Liver (tissue), 9 donors: ENCODE results near the gene WDR17. TPM values are rescaled to one million over a fixed set of nuclear protein-coding genes. Genes with fewer than 3 reads are reported as not detected.

Source experiments
- DNase-seq: peaks from one replicate; pipeline ENCODE4 v3.0.0-alpha.2; 2017; ENCODE audit warnings: low spot score
- H3K27ac ChIP-seq, 2 donors: one replicate each; pipeline ENCODE4 v1.7.0; 2013; ENCODE audit warnings: inconsistent platforms in 2 of 2, low read length in 2 of 2, control low read depth in 1 of 2, low read depth in 1 of 2, mild to moderate bottlenecking in 1 of 2
- H3K27me3 ChIP-seq, 4 donors: one replicate each; pipeline versions ENCODE4 v1.6.1 to v1.7.0; 2013; ENCODE audit warnings: low read length in 3 of 4, inconsistent platforms in 1 of 4, mild to moderate bottlenecking in 1 of 4, moderate library complexity in 1 of 4; ENCODE audit not compliant: control insufficient read depth in 4 of 4, insufficient read depth in 4 of 4
- H3K36me3 ChIP-seq, 4 donors: one replicate each; pipeline versions ENCODE4 v1.6.1 to v1.7.0; 2013; ENCODE audit warnings: low read length in 3 of 4, mild to moderate bottlenecking in 3 of 4, low read depth in 1 of 4, moderate library complexity in 1 of 4; ENCODE audit not compliant: control insufficient read depth in 4 of 4, insufficient read depth in 3 of 4
- H3K4me1 ChIP-seq, 4 donors: one replicate each; pipeline versions ENCODE4 v1.6.1 to v1.7.0; 2013; ENCODE audit warnings: low read length in 3 of 4, mild to moderate bottlenecking in 3 of 4, moderate library complexity in 1 of 4; ENCODE audit not compliant: control insufficient read depth in 4 of 4, insufficient read depth in 4 of 4
- H3K4me3 ChIP-seq, 3 donors: one replicate each; pipeline versions ENCODE4 v1.6.1 to v1.7.0; 2013; ENCODE audit warnings: low read length in 3 of 3, control low read depth in 1 of 3, low read depth in 1 of 3, mild to moderate bottlenecking in 1 of 3
- H3K9ac ChIP-seq, 2 donors: one replicate each; pipeline ENCODE4 v1.7.0; 2013; ENCODE audit warnings: low read length in 2 of 2, mild to moderate bottlenecking in 2 of 2, moderate library complexity in 2 of 2, control low read depth in 1 of 2, low read depth in 1 of 2
- H3K9me3 ChIP-seq, 4 donors: one replicate each; pipeline versions ENCODE4 v1.6.1 to v1.7.0; 2013; ENCODE audit warnings: low read length in 3 of 4; ENCODE audit not compliant: control insufficient read depth in 4 of 4
- EGR1 ChIP-seq, 2 donors: IDR thresholded peaks; 2 replicates each; pipeline ENCODE4 v1.6.1; 2016 to 2018; ENCODE audit warnings: antibody characterized with exemption in 2 of 2, low read depth in 2 of 2
- FOXA1 ChIP-seq: IDR thresholded peaks from 2 replicates; pipeline ENCODE4 v1.6.1; 2016; ENCODE audit warnings: antibody characterized with exemption
- FOXA2 ChIP-seq: IDR thresholded peaks from 2 replicates; pipeline ENCODE4 v1.6.1; 2016; ENCODE audit warnings: antibody characterized with exemption
- GABPA ChIP-seq, 2 donors: IDR thresholded peaks in 1 of 2; conservative IDR thresholded peaks in 1 of 2; 2 replicates each; pipeline ENCODE4 v1.6.1; 2016; ENCODE audit warnings: antibody characterized with exemption in 2 of 2, mild to moderate bottlenecking in 1 of 2, moderate library complexity in 1 of 2
- HNF4A ChIP-seq, 2 donors: conservative IDR thresholded peaks; 2 replicates each; pipeline ENCODE4 v1.6.1; 2016; ENCODE audit warnings: antibody characterized with exemption in 2 of 2, mild to moderate bottlenecking in 2 of 2
- HNF4G ChIP-seq: IDR thresholded peaks from 2 replicates; pipeline ENCODE4 v1.6.1; 2016; ENCODE audit warnings: antibody characterized with exemption
- JUND ChIP-seq, 2 donors: IDR thresholded peaks; 2 replicates each; pipeline ENCODE4 v1.6.1; 2016; ENCODE audit warnings: antibody characterized with exemption in 2 of 2
- MAX ChIP-seq: IDR thresholded peaks from 2 replicates; pipeline ENCODE4 v1.6.1; 2016; ENCODE audit warnings: antibody characterized with exemption
- NR2F2 ChIP-seq: IDR thresholded peaks from 2 replicates; pipeline ENCODE4 v1.6.1; 2016; ENCODE audit warnings: antibody characterized with exemption
- RAD21 ChIP-seq, 2 donors: IDR thresholded peaks; 2 replicates each; pipeline ENCODE4 v1.6.1; 2016; ENCODE audit warnings: antibody characterized with exemption in 2 of 2, mild to moderate bottlenecking in 2 of 2
- RXRA ChIP-seq, 2 donors: IDR thresholded peaks; 2 replicates each; pipeline ENCODE4 v1.6.1; 2017 to 2018; ENCODE audit warnings: antibody characterized with exemption in 2 of 2, mild to moderate bottlenecking in 1 of 2
- SP1 ChIP-seq: IDR thresholded peaks from 2 replicates; pipeline ENCODE4 v1.6.1; 2018; ENCODE audit warnings: antibody characterized with exemption, mild to moderate bottlenecking
- TAF1 ChIP-seq: conservative IDR thresholded peaks from 2 replicates; pipeline ENCODE4 v1.6.1; 2016; ENCODE audit warnings: antibody characterized with exemption, mild to moderate bottlenecking
- YY1 ChIP-seq: IDR thresholded peaks from 2 replicates; pipeline ENCODE4 v1.6.1; 2016; ENCODE audit warnings: antibody characterized with exemption, mild to moderate bottlenecking
- ZBTB33 ChIP-seq: IDR thresholded peaks from 2 replicates; pipeline ENCODE4 v1.6.1; 2016; ENCODE audit warnings: antibody characterized with exemption
- polyA plus RNA-seq, 2 donors: library from polyadenylated mRNA; stranded (reverse) in 1 of 2; unstranded in 1 of 2; fragments of 200-250 nt in 1 of 2; fragments of >200 nt in 1 of 2; fragmentation: Nextera tagmentation in 1 of 2; extraction: Ambion mirVana in 1 of 2; gene quantifications; one replicate each; pipeline versions ENCODE4 v1.2.1 to v1.2.3, GENCODE V29; 2013 to 2015
- total RNA-seq, 2 donors: library from RNA; depleted of rRNA; stranded (reverse); fragments of >200 nt; gene quantifications; one replicate each; pipeline ENCODE4 v1.2.3, GENCODE V29; 2014
- TF ChIP-seq, protein P1 (sequence below): IDR thresholded peaks from 2 replicates; pipeline ENCODE4 v1.6.1; 2016; ENCODE audit warnings: antibody characterized with exemption, mild to moderate bottlenecking
- TF ChIP-seq, protein P2 (sequence below): IDR thresholded peaks from 2 replicates; pipeline ENCODE4 v1.6.1; 2016; ENCODE audit warnings: antibody characterized with exemption
- TF ChIP-seq, protein P3 (sequence below): fragments of 150-350 bp; IDR thresholded peaks from 2 replicates; pipeline ENCODE4 v1.5.1; 2017; ENCODE audit warnings: improper control_type of control experiment, low read depth, low read length; ENCODE audit not compliant: missing input control
- donor health status: healthy.
- donor health status: healthy.
- donor health status: healthy.
- donor health status: healthy.
- donor health status: healthy.

The WDR17 gene
- total and polyA plus RNA-seq, 4 donors, result 0.14 to 0.84 (median 0.34) TPM

- DNase-seq, result no peak
- TF ChIP-seq, protein P1, sequence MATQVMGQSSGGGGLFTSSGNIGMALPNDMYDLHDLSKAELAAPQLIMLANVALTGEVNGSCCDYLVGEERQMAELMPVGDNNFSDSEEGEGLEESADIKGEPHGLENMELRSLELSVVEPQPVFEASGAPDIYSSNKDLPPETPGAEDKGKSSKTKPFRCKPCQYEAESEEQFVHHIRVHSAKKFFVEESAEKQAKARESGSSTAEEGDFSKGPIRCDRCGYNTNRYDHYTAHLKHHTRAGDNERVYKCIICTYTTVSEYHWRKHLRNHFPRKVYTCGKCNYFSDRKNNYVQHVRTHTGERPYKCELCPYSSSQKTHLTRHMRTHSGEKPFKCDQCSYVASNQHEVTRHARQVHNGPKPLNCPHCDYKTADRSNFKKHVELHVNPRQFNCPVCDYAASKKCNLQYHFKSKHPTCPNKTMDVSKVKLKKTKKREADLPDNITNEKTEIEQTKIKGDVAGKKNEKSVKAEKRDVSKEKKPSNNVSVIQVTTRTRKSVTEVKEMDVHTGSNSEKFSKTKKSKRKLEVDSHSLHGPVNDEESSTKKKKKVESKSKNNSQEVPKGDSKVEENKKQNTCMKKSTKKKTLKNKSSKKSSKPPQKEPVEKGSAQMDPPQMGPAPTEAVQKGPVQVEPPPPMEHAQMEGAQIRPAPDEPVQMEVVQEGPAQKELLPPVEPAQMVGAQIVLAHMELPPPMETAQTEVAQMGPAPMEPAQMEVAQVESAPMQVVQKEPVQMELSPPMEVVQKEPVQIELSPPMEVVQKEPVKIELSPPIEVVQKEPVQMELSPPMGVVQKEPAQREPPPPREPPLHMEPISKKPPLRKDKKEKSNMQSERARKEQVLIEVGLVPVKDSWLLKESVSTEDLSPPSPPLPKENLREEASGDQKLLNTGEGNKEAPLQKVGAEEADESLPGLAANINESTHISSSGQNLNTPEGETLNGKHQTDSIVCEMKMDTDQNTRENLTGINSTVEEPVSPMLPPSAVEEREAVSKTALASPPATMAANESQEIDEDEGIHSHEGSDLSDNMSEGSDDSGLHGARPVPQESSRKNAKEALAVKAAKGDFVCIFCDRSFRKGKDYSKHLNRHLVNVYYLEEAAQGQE, result no peak
- TF ChIP-seq JUND (IDR thresholded peaks at IDR 0.05) (no peak), FOXA1 (no peak), NR2F2 (no peak), FOXA2 (no peak), EGR1 (IDR thresholded peaks at IDR 0.05; ENCODE audit: low read depth in 2 of 2) (no peak), HNF4G (no peak), RXRA (IDR thresholded peaks at IDR 0.05) (no peak), SP1 (no peak), ZBTB33 (no peak), TAF1 (no peak), HNF4A (conservative IDR thresholded peaks at IDR 0.05) (no peak), GABPA (IDR thresholded peaks at IDR 0.05 in 1 of 2, conservative IDR thresholded peaks at IDR 0.05 in 1 of 2) (no peak), YY1 (no peak), RAD21 (IDR thresholded peaks at IDR 0.05) (no peak), MAX (no peak)
- TF ChIP-seq, protein P2, sequence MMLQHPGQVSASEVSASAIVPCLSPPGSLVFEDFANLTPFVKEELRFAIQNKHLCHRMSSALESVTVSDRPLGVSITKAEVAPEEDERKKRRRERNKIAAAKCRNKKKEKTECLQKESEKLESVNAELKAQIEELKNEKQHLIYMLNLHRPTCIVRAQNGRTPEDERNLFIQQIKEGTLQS, result no peak
- TF ChIP-seq, protein P3, sequence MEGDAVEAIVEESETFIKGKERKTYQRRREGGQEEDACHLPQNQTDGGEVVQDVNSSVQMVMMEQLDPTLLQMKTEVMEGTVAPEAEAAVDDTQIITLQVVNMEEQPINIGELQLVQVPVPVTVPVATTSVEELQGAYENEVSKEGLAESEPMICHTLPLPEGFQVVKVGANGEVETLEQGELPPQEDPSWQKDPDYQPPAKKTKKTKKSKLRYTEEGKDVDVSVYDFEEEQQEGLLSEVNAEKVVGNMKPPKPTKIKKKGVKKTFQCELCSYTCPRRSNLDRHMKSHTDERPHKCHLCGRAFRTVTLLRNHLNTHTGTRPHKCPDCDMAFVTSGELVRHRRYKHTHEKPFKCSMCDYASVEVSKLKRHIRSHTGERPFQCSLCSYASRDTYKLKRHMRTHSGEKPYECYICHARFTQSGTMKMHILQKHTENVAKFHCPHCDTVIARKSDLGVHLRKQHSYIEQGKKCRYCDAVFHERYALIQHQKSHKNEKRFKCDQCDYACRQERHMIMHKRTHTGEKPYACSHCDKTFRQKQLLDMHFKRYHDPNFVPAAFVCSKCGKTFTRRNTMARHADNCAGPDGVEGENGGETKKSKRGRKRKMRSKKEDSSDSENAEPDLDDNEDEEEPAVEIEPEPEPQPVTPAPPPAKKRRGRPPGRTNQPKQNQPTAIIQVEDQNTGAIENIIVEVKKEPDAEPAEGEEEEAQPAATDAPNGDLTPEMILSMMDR, result no peak
- H3K9ac ChIP-seq, result no peak overlapping the region
Observed at GRCh38 chr4:176139518-176139917, 73.9 kb downstream of the WDR17 start.

More at GRCh38 chr4:176139518-176139917, 73.9 kb downstream of the WDR17 start:
- H3K27me3 ChIP-seq, result peaks cover 0 to 5% (median 0%) of the 10 kb centered on the region in 4 donors
- no peak overlapping the region for H3K27ac ChIP-seq
- no peak overlapping the region for H3K4me3 ChIP-seq
- no peaks in the 10 kb centered on the region for H3K4me1 ChIP-seq
- no peaks in the 10 kb centered on the region for H3K9me3 ChIP-seq
- H3K36me3 ChIP-seq, result no peaks in the 10 kb centered on the region
